HG03280 (cell line): ENCODE data around the gene ZMIZ1.
A peak's percentile ranks its signal among the peaks of the same experiment; 100 is the strongest.

ENCODE experiments used
- ATAC-seq: cut with Tn5 transposase; IDR thresholded peaks from one replicate; pipeline ENCODE4 v1.9.1; 2021; ENCODE audit warnings: mild to moderate bottlenecking, moderate library complexity; ENCODE audit not compliant: unreplicated experiment

ZMIZ1 gene

GRCh38 chr10:79196470-79197461, 128.0 kb downstream of the ZMIZ1 start:
- ATAC-seq = peak; percentile 53

- ATAC-seq = no peak
Measured at GRCh38 chr10:79197558-79197957, 128.8 kb downstream of the ZMIZ1 start.

GRCh38 chr10:79200346-79200745, 131.6 kb downstream of the ZMIZ1 start:
- no peak for ATAC-seq

- no peak for ATAC-seq
Measured at GRCh38 chr10:79201706-79202105, 132.9 kb downstream of the ZMIZ1 start.

GRCh38 chr10:79202188-79203013, 133.6 kb downstream of the ZMIZ1 start:
- ATAC-seq = no peak

GRCh38 chr10:79203014-79203644, 134.4 kb downstream of the ZMIZ1 start:
- no peak for ATAC-seq

GRCh38 chr10:79203833-79204232, 135.1 kb downstream of the ZMIZ1 start:
- ATAC-seq = no peak

- ATAC-seq = no peak
Measured at GRCh38 chr10:79206300-79207095, 137.7 kb downstream of the ZMIZ1 start.

GRCh38 chr10:79207096-79207357, 138.3 kb downstream of the ZMIZ1 start:
- ATAC-seq = no peak

- ATAC-seq = no peak
Measured at GRCh38 chr10:79207726-79208125, 139.0 kb downstream of the ZMIZ1 start.

- no peak for ATAC-seq
Measured at GRCh38 chr10:79208251-79208983, 139.7 kb downstream of the ZMIZ1 start.

- ATAC-seq = no peak
Measured at GRCh38 chr10:79209340-79209739, 140.6 kb downstream of the ZMIZ1 start.

GRCh38 chr10:79209831-79210230, 141.1 kb downstream of the ZMIZ1 start:
- ATAC-seq = no peak

- ATAC-seq = no peak
Measured at GRCh38 chr10:79210672-79211071, 141.9 kb downstream of the ZMIZ1 start.

- ATAC-seq = no peak
Measured at GRCh38 chr10:79211616-79212015, 142.8 kb downstream of the ZMIZ1 start.

GRCh38 chr10:79215531-79215930, 146.8 kb downstream of the ZMIZ1 start:
- no peak for ATAC-seq

- no peak for ATAC-seq
Measured at GRCh38 chr10:79219322-79219957, 150.7 kb downstream of the ZMIZ1 start.

- ATAC-seq = no peak
Measured at GRCh38 chr10:79220307-79220706, 151.5 kb downstream of the ZMIZ1 start.
